ENCODE measurements around the gene CLK3. TPM values are rescaled to one million over a fixed set of nuclear protein-coding genes. Genes with fewer than 3 reads are reported as not detected.

CLK3 gene
- total and polyA plus RNA-seq, 2 donors (not counting 1 experiment from before 2014, with no cell fraction given), result 39.9 to 43.1 TPM

GRCh38 chr15:74646480-74646879, 30.8 kb downstream of the CLK3 start:
- DNase-seq (ENCODE audit: low read depth in 2 of 2), result no peak

GRCh38 chr15:74648051-74648842, 32.6 kb downstream of the CLK3 start:
- Histone ChIP-seq H3K27me3 (ENCODE audit: control insufficient read depth, insufficient read depth, low read length) (no peaks in the 10 kb centered on the region), H3K4me3 (replicated peaks in 1 of 4; ENCODE audit: control extremely low read depth in 1 of 4, insufficient read depth in 1 of 4, low read depth in 3 of 4, low read length in 4 of 4) (no peak overlapping the region), H3K4me2 (ENCODE audit: extremely low read depth, insufficient read depth, low read length) (no peak overlapping the region), H3K4me1 (ENCODE audit: control insufficient read depth, extremely low read depth, insufficient read depth, low read length) (peaks cover 2% of the 10 kb centered on the region), H3K36me3 (ENCODE audit: control insufficient read depth, insufficient read depth, low read length) (no peaks in the 10 kb centered on the region), H3K79me2 (ENCODE audit: control insufficient read depth, insufficient read depth, low read length) (no peaks in the 10 kb centered on the region), H3K27ac (ENCODE audit: insufficient read depth, low read length) (no peak overlapping the region), H3K9me3 (ENCODE audit: control insufficient read depth, insufficient read depth, low read depth, low read length) (no peaks in the 10 kb centered on the region), H2AFZ (ENCODE audit: low read length) (no peak overlapping the region), H3K9ac (ENCODE audit: insufficient read depth, low read length) (no peak overlapping the region), H4K20me1 (ENCODE audit: control insufficient read depth, extremely low read depth, insufficient read depth, low read length) (no peaks in the 10 kb centered on the region)
- no peak for DNase-seq (ENCODE audit: low read depth in 2 of 2)
- TF ChIP-seq CTCF (conservative IDR thresholded peaks at IDR 0.05 in 1 of 2, IDR thresholded peaks at IDR 0.05 in 1 of 2; ENCODE audit: low read depth in 1 of 2, low read length in 2 of 2) (no peak), EZH2 (IDR thresholded peaks at IDR 0.05; ENCODE audit: low read length, missing control alignments) (no peak)

More at GRCh38 chr15:74646480-74646879, 30.8 kb downstream of the CLK3 start:
- Histone ChIP-seq H3K9ac (ENCODE audit: insufficient read depth, low read length) (no peak overlapping the region), H3K9me3 (ENCODE audit: control insufficient read depth, insufficient read depth, low read depth, low read length) (no peaks in the 10 kb centered on the region), H3K27ac (ENCODE audit: insufficient read depth, low read length) (no peak overlapping the region), H3K4me2 (ENCODE audit: extremely low read depth, insufficient read depth, low read length) (no peak overlapping the region), H3K4me1 (ENCODE audit: control insufficient read depth, extremely low read depth, insufficient read depth, low read length) (no peaks in the 10 kb centered on the region), H4K20me1 (ENCODE audit: control insufficient read depth, extremely low read depth, insufficient read depth, low read length) (no peaks in the 10 kb centered on the region), H3K4me3 (replicated peaks in 1 of 4; ENCODE audit: control extremely low read depth in 1 of 4, insufficient read depth in 1 of 4, low read depth in 3 of 4, low read length in 4 of 4) (no peak overlapping the region), H3K79me2 (ENCODE audit: control insufficient read depth, insufficient read depth, low read length) (no peaks in the 10 kb centered on the region), H3K27me3 (ENCODE audit: control insufficient read depth, insufficient read depth, low read length) (no peaks in the 10 kb centered on the region), H3K36me3 (ENCODE audit: control insufficient read depth, insufficient read depth, low read length) (no peaks in the 10 kb centered on the region), H2AFZ (ENCODE audit: low read length) (no peak overlapping the region)
- TF ChIP-seq EZH2 (IDR thresholded peaks at IDR 0.05; ENCODE audit: low read length, missing control alignments) (no peak), CTCF (conservative IDR thresholded peaks at IDR 0.05 in 1 of 2, IDR thresholded peaks at IDR 0.05 in 1 of 2; ENCODE audit: low read depth in 1 of 2, low read length in 2 of 2) (no peak)

- Histone ChIP-seq H3K27me3 (ENCODE audit: control insufficient read depth, insufficient read depth, low read length) (no peaks in the 10 kb centered on the region), H3K4me3 (replicated peaks in 1 of 4; ENCODE audit: control extremely low read depth in 1 of 4, insufficient read depth in 1 of 4, low read depth in 3 of 4, low read length in 4 of 4) (no peak overlapping the region), H3K79me2 (ENCODE audit: control insufficient read depth, insufficient read depth, low read length) (no peaks in the 10 kb centered on the region), H3K4me2 (ENCODE audit: extremely low read depth, insufficient read depth, low read length) (no peak overlapping the region), H2AFZ (ENCODE audit: low read length) (no peak overlapping the region), H4K20me1 (ENCODE audit: control insufficient read depth, extremely low read depth, insufficient read depth, low read length) (no peaks in the 10 kb centered on the region), H3K36me3 (ENCODE audit: control insufficient read depth, insufficient read depth, low read length) (no peaks in the 10 kb centered on the region), H3K4me1 (ENCODE audit: control insufficient read depth, extremely low read depth, insufficient read depth, low read length) (peaks cover 3% of the 10 kb centered on the region), H3K9ac (ENCODE audit: insufficient read depth, low read length) (no peak overlapping the region), H3K27ac (ENCODE audit: insufficient read depth, low read length) (no peak overlapping the region), H3K9me3 (ENCODE audit: control insufficient read depth, insufficient read depth, low read depth, low read length) (no peaks in the 10 kb centered on the region)
- no peak for TF ChIP-seq EZH2 (IDR thresholded peaks at IDR 0.05; ENCODE audit: low read length, missing control alignments)
- no peak for TF ChIP-seq CTCF (conservative IDR thresholded peaks at IDR 0.05 in 1 of 2, IDR thresholded peaks at IDR 0.05 in 1 of 2; ENCODE audit: low read depth in 1 of 2, low read length in 2 of 2)
- peak in 1 of 2 donors; percentile 65 for DNase-seq (ENCODE audit: low read depth in 2 of 2)
Observed at GRCh38 chr15:74651242-74651741, 35.7 kb downstream of the CLK3 start.
